NCI-H82 treated with DMSO at 0.1 percent for 48 hours (cell line): ENCODE data around the gene GPR137.

Source experiments
- DNase-seq: peaks from one replicate; lab custom pipeline; 2025; ENCODE audit not compliant: unreplicated experiment; lab: John Stamatoyannopoulos, UW

The GPR137 gene

GRCh38 chr11:64284048-64284961 is 1.3 kb upstream of the GPR137 start, which contains the start of gene BAD:
Gene BAD, minus strand, starts transcription at chr11:64284665. Its CDS starts 297 bp downstream, at chr11:64284368.
- peak; percentile 65 for DNase-seq

DNA sequence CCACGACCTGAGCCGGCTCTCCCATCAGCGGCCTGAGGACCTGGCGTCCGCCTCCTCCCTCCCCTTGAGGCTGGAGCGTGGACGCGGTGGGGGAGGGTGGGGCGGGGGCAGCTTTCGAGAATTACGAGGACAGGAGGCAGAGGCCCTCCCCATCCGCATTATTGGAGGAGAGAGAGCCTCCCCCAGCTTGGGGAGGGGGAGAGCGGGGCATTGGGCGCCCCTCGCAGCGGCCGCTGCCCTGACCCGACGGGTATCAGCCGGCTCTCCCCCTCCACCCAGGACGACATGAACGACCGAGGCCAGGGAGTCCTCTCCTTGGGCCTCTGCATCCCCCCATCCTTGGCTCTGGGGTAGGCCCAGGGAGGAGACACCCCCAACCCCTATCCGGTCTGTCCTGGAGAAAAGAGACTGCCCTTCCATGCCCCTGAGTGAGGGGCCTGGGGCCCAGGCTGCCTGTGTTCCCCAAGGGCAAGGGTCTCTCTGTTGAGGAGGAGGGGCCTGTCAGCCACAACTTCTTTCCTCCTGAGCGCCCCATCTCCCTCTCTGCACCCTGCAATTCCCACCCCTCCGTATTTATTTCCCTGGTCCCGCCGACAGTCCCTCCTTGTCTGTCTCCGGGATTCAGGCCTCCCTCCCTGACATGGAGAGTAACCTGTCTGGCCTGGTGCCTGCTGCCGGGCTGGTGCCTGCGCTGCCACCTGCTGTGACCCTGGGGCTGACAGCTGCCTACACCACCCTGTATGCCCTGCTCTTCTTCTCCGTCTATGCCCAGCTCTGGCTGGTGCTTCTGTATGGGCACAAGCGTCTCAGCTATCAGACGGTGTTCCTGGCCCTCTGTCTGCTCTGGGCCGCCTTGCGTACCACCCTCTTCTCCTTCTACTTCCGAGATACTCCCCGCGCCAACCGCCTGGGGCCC is 495 bp downstream of the GPR137 start:
- no peak for DNase-seq

DNA sequence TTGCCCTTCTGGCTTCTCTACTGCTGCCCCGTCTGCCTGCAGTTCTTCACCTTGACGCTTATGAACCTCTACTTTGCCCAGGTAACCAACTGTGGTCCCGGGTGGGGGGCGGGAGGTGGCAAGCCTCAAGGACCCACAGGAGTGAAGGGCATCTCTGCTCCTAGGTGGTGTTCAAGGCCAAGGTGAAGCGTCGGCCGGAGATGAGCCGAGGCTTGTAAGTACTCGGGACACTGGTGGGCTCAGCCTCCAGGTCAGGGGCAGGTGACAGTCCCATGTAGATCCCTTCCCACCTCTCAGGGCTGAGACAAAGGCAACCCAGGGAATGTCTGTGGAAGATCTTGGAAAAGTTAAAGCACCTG is 1.1 kb downstream of the GPR137 start:
- DNase-seq: no peak

GRCh38 chr11:64287676-64288352 is 2.2 kb downstream of the GPR137 start:
- no peak for DNase-seq

DNA sequence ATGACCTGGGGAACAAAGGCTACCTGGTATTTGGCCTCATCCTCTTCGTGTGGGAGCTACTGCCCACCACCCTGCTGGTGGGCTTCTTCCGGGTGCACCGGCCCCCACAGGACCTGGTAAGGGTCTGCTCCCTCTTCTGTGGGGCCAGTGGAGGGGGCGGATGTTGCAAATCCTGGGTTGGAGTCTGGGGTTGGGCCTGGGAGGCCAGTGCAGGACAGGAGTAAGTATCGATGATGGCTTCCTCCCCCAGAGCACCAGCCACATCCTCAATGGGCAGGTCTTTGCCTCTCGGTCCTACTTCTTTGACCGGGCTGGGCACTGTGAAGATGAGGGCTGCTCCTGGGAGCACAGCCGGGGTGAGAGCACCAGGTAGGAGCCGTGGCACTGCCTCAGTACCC is 2.7 kb downstream of the GPR137 start:
- DNase-seq: no peak

GRCh38 chr11:64289002-64289564 is 3.4 kb downstream of the GPR137 start:
- no peak for DNase-seq

GRCh38 chr11:64290352-64291261 is 5.0 kb downstream of the GPR137 start:
- DNase-seq: no peak

DNA sequence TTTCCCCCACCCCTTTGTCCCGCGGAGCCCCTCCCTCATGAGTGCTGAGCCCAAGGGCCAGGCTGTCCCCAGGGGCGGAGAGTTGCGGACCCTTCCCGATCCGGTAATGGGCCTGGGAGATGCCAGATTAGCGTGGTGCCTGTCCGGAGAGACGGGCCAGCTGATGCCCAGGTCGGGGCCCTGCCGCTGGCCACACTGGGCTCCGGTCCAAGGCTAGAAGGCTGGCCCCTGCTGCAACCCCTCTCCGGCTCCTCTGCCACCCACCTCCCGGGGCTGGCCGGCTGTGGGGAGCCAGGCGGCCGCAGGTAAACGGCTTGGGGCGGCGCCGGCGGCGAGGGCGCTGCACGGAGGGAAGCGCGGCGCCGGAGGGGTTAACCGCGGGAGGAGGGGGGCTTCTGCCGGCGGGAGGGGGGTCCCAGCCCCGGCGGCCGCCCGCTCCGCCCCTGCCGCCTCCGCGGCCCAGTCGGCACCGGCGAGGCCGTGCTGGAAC is 5.7 kb downstream of the GPR137 start, which contains the start of gene KCNK4:
Gene KCNK4 (plus strand): TSS at position 41 of the 490 bp plus-strand sequence. CDS start 1,717 bp downstream, outside the sequence.
- DNase-seq: no peak

DNA sequence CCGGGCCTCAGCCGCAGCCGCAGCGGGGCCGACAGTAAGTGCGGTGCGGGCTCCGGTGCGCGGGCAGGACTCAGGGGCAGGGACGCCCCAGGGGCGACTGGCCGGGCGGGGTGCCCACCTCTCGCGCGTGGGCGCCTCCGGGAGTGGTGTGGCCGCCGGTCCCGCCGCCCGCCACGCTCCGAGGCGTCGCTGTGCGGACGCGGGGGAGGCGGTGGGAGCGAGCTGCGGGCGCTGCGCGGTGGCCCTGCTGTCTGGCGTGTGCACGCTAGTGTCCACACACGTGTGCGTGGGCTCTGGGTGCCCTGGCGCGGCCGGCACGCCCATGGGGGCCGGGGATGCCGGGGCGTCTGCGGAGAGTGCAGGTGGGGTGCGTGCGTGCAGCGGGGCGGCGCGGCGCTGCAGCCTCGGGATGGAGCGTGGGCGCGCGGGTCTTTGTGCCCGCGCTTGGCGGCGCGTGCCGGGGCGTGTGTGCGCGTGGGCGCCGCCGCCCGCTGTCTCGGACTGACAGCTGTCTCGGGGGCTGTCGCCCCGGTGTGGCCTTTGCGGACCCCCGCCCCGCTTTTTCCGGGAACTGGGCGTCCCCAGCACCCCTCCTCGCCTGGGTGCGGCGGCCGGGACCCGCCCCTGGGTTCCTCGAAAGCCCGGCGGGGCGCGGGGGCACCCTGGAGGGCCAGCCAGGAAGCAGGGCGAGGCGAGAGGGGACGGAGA is 6.3 kb downstream of the GPR137 start:
- DNase-seq: no peak

- no peak for DNase-seq
These were observed 7.0 kb downstream of the GPR137 start for GRCh38 chr11:64292460-64293254.

DNA sequence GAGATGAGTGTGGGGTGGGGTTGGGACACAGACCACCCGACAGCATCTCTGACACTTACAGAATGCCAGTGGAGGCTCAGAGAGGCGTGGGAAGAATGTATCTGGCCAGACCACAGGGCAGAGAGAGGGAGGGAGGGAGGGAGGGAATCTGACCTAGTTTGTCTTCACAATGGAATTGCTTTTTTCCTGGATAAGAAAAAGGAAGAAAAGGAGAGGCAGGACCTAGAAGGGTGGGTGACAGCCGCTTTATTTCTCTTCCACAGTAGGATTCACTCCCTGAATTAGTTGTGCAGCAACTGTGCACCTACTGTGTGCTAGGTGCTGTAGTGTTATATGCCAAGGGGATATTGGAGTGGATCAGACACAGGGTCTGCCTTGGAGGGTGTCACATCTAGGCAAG is 9.1 kb downstream of the GPR137 start:
- DNase-seq: no peak

- DNase-seq: no peak
These were observed 10.1 kb downstream of the GPR137 start for GRCh38 chr11:64295760-64296159.

GRCh38 chr11:64296236-64296635 is 10.6 kb downstream of the GPR137 start:
- no peak for DNase-seq

DNA sequence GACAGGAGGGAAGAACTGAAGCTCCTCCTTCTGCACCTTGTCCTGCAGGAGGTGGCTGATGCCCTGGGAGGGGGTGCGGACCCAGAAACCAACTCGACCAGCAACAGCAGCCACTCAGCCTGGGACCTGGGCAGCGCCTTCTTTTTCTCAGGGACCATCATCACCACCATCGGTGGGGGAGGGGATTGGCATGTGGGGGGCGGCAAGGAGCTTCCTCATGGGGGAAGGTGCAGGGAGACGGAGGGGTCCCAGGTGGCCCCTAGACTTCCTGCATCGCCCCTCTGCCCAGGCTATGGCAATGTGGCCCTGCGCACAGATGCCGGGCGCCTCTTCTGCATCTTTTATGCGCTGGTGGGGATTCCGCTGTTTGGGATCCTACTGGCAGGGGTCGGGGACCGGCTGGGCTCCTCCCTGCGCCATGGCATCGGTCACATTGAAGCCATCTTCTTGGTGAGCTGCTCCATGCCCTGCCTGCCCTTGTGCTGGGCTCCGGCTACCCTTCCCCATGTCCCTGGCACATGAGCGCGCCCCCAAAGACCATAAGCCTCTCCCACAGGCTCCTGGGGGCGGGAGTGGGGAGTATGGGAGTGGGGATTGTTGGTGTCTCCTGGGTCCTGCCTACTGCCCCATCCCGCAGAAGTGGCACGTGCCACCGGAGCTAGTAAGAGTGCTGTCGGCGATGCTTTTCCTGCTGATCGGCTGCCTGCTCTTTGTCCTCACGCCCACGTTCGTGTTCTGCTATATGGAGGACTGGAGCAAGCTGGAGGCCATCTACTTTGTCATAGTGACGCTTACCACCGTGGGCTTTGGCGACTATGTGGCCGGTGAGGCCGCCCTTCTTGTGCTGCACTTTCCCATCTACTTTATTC is 11.4 kb downstream of the GPR137 start:
- no peak for DNase-seq

DNA sequence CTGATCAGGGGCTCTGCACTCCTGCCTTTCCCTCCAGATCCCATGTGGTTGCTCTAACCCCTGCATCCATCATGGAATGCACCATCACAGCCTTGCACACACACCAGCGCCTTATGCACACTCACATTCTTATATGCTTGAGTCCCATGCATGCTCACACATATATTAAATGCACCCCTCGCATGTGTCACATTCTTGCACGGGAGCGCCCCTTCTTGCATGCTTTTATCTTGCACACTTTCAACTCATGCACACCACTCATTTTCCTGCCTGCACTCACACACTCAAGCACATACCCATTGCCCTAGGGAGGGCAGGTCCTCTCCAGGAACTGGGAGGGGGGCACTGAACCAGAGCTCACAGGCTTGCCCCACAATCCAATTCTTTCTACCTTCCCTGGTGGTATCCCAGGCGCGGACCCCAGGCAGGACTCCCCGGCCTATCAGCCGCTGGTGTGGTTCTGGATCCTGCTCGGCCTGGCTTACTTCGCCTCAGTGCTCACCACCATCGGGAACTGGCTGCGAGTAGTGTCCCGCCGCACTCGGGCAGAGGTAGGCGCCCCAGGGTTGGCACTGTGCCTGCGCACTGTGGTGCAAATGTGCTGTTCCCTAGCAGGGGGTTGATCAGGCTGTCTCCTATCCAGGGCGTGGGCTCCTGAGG is 12.2 kb downstream of the GPR137 start:
- DNase-seq: no peak

- no peak for DNase-seq
These were observed 13.6 kb downstream of the GPR137 start for GRCh38 chr11:64298966-64299846.
